Measurements from ENCODE around the gene NHLRC4. TPM values are rescaled to one million over a fixed set of nuclear protein-coding genes. Genes with fewer than 3 reads are reported as not detected.

NHLRC4 gene
- total and polyA plus RNA-seq, 2 of the 13 experiments (the other 11 are each of a cell fraction or from before 2014, with no cell fraction given): 0.40 to 0.59 TPM

- TF ChIP-seq TAF15 (IDR thresholded peaks at IDR 0.05; ENCODE audit: low read depth, low read length, poor library complexity, severe bottlenecking): peak; percentile 17
- TF ChIP-seq CEBPB (IDR thresholded peaks at IDR 0.05; ENCODE audit: borderline replicate concordance, low read depth, low read length): no peak
- no peak for TF ChIP-seq SUZ12 (IDR thresholded peaks at IDR 0.05; ENCODE audit: low read depth, low read length)
- TF ChIP-seq CTCF (CRISPR knock-in tag; IDR thresholded peaks at IDR 0.05): 0 out of 2 replicates have a peak, but pooled peaks have one; percentile 10
- peak; percentile 75; the same call in 1 of the 3 replicates for TF ChIP-seq MXI1 (IDR thresholded peaks at IDR 0.05; ENCODE audit: borderline replicate concordance, low read depth, low read length)
- no peak for TF ChIP-seq MIER2 (CRISPR knock-in tag; IDR thresholded peaks at IDR 0.05)
- peak; percentile 60 for TF ChIP-seq MXD4 (CRISPR knock-in tag; IDR thresholded peaks at IDR 0.05)
- peak; percentile 19; the same call in 1 of the 2 replicates for TF ChIP-seq NCOA2 (CRISPR knock-in tag; IDR thresholded peaks at IDR 0.05)
- no peak for TF ChIP-seq ATAD3A (CRISPR knock-in tag; IDR thresholded peaks at IDR 0.05)
- peak; percentile 73; the same call in 1 of the 2 replicates for TF ChIP-seq KAT8 (CRISPR knock-in tag; IDR thresholded peaks at IDR 0.05)
- peak; percentile 81 for TF ChIP-seq MED8 (CRISPR knock-in tag; IDR thresholded peaks at IDR 0.05; ENCODE audit: insufficient replicate concordance)
- TF ChIP-seq ZXDC (CRISPR knock-in tag; IDR thresholded peaks at IDR 0.05): no peak
- TF ChIP-seq ZNF7 (CRISPR knock-in tag; IDR thresholded peaks at IDR 0.05): no peak
- peak; percentile 2; the same call in 1 of the 2 replicates for TF ChIP-seq UBTF (CRISPR knock-in tag; IDR thresholded peaks at IDR 0.05)
- peak; percentile 65 for TF ChIP-seq MYPOP (CRISPR knock-in tag; IDR thresholded peaks at IDR 0.05)
- TF ChIP-seq MZF1 (CRISPR knock-in tag; IDR thresholded peaks at IDR 0.05; ENCODE audit: borderline replicate concordance): no peak
- TF ChIP-seq ARNTL (CRISPR knock-in tag; IDR thresholded peaks at IDR 0.05): peak; percentile 60; the same call in 1 of the 2 replicates
- no peak for TF ChIP-seq MAFF (IDR thresholded peaks at IDR 0.05; ENCODE audit: low read depth, low read length)
- TF ChIP-seq ZNF230 (CRISPR knock-in tag; IDR thresholded peaks at IDR 0.05): peak; percentile 75
- TF ChIP-seq ZBTB26 (CRISPR knock-in tag; IDR thresholded peaks at IDR 0.05; ENCODE audit: borderline replicate concordance): no peak
- TF ChIP-seq ESRRA (CRISPR knock-in tag; IDR thresholded peaks at IDR 0.05; ENCODE audit: low read depth): peak; percentile 66
Measured at GRCh38 chr16:588889-589657, 22.3 kb downstream of the NHLRC4 start (continued).
